Activated CD4-positive, alpha-beta T cell treated with anti-CD3 and anti-CD28 coated beads, Interleukin-2, amount 10 ng/mL, durations not matched to agents 7 days and 5 days (primary cell): ENCODE measurements around the gene ZBTB6. TPM values are rescaled to one million over a fixed set of nuclear protein-coding genes. Genes with fewer than 3 reads are reported as not detected.

ENCODE experiments used
- CTCF ChIA-PET: fragments of 350-600 bp; sonication (Branson Sonifier 250); formaldehyde crosslinking; loops from one replicate; lab custom pipeline; 2021; ENCODE audit warnings: antibody characterized with exemption; lab: Charles Lee
- POLR2A ChIA-PET: fragments of 350-600 bp; sonication (Branson Sonifier 250); formaldehyde crosslinking; loops from one replicate; lab custom pipeline; 2021; ENCODE audit warnings: antibody characterized with exemption; lab: Charles Lee
- DNase-seq: peaks from one replicate; pipeline ENCODE4 v3.0.0-alpha.2; 2020
- H3K27ac Mint-ChIP-seq: one replicate; pipeline ENCODE4 v1.8.0; 2021; ENCODE audit warnings: mild to moderate bottlenecking, moderate library complexity, mixed read lengths
- H3K27me3 Mint-ChIP-seq: one replicate; pipeline ENCODE4 v1.8.0; 2021; ENCODE audit warnings: mixed read lengths
- H3K36me3 Mint-ChIP-seq: one replicate; pipeline ENCODE4 v1.8.0; 2021; ENCODE audit warnings: low read depth, mixed read lengths
- H3K4me1 Mint-ChIP-seq: one replicate; pipeline ENCODE4 v1.8.0; 2021; ENCODE audit warnings: mixed read lengths
- H3K4me3 Mint-ChIP-seq: one replicate; pipeline ENCODE4 v1.8.0; 2021; ENCODE audit warnings: mild to moderate bottlenecking, moderate library complexity, mixed read lengths
- H3K9me3 Mint-ChIP-seq: one replicate; pipeline ENCODE4 v1.8.0; 2021; ENCODE audit warnings: mixed read lengths
- total RNA-seq, 2 experiments: library from RNA; stranded (reverse); gene quantifications; one replicate each; pipeline ENCODE4 v1.2.3, GENCODE V29; 2021

The ZBTB6 gene, protein sequence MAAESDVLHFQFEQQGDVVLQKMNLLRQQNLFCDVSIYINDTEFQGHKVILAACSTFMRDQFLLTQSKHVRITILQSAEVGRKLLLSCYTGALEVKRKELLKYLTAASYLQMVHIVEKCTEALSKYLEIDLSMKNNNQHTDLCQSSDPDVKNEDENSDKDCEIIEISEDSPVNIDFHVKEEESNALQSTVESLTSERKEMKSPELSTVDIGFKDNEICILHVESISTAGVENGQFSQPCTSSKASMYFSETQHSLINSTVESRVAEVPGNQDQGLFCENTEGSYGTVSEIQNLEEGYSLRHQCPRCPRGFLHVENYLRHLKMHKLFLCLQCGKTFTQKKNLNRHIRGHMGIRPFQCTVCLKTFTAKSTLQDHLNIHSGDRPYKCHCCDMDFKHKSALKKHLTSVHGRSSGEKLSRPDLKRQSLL
- 10 to 100 TPM; 11.8 to 12.2 TPM for total RNA-seq

DNA sequence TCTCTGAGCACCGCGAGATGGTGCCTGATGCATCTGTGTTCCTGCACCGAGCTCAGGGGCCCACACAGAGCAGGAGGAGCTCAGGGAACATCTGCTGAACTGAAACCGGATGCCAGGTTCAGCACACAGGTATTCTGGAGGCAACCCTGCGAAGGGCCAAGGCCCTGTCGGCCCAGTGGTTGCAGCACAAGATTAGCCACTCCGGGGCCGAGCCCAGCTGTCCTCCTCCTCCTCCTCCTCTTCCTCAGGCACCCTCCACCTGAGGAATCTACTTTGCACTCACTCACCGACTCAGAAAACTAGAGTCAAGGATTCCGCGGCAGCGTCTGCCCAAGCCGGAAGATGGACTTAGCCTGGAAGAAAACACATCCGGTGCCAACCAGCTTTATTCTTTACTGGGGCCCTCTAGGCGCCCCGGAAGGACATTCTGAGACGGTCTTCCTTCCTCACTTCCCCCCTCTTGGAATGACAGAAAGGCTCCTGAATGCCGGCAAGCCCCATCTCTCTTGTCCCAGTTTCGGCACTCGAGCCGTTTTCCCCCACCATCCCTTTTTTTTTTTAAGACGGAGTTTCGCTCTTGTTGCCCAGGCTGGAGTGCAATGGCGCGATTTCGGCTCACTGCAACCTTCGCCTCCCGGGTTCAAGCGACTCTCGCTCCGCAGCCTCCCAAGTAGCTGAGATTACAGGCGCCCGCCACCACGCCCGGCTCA, at the start of gene ZBTB6:
ZBTB6 (minus strand) TSS at position 360 of the 710 bp plus-strand sequence. CDS start 1,251 bp downstream, outside the sequence.
- ChIA-PET CTCF (interaction anchor here (0.8 to 2.4 kb wide), 5 partner anchors 11 to 82 kb away, joined by 3 to 14 read pairs (median 4); partner anchors contain the start of gene ZBTB26), POLR2A (interaction anchor here (0.6 to 1.9 kb wide), 8 partner anchors 9 to 1792 kb away, joined by 3 to 11 read pairs (median 3); partner anchors contain the start of genes RABGAP1 and RC3H2)
- H3K4me3 Mint-ChIP-seq: peak within 1 kb of the TSS; percentile 94
- H3K9me3 Mint-ChIP-seq: no peaks in the 10 kb centered on the region
- DNase-seq: peak; percentile 82
- H3K36me3 Mint-ChIP-seq: peaks cover 38% of the 10 kb centered on the region
- no peaks in the 10 kb centered on the region for H3K27me3 Mint-ChIP-seq
- H3K4me1 Mint-ChIP-seq: peaks cover 36% of the 10 kb centered on the region
- peak within 1 kb of the TSS; percentile 99 for H3K27ac Mint-ChIP-seq

DNA sequence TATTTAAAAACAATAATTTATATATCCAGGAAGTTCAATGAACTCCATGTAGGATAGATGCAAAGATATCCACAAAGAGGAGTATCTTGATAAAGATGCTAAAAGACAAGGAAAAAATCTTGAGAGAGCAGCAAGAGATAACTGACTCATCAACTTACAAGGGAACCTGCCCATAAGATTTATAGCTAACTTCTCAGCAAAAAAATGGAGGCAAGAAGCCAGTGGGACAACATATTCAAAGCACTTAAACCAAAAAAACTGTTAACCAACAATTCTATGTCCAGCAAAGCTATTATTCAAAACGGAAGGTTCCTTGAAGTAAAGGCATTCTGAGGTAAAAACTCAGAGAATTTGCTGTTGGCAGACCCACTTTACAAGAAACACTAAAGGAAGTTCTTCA, 48.0 kb upstream of the ZBTB6 start:
- no peak overlapping the region for H3K4me3 Mint-ChIP-seq
- no peak overlapping the region for H3K27ac Mint-ChIP-seq
- CTCF ChIA-PET: no interaction called here
- DNase-seq: no peak
- no peaks in the 10 kb centered on the region for H3K4me1 Mint-ChIP-seq
- H3K36me3 Mint-ChIP-seq: peaks cover 29% of the 10 kb centered on the region
- peaks cover 3% of the 10 kb centered on the region for H3K9me3 Mint-ChIP-seq
- no peaks in the 10 kb centered on the region for H3K27me3 Mint-ChIP-seq
- POLR2A ChIA-PET: no interaction called here

DNA sequence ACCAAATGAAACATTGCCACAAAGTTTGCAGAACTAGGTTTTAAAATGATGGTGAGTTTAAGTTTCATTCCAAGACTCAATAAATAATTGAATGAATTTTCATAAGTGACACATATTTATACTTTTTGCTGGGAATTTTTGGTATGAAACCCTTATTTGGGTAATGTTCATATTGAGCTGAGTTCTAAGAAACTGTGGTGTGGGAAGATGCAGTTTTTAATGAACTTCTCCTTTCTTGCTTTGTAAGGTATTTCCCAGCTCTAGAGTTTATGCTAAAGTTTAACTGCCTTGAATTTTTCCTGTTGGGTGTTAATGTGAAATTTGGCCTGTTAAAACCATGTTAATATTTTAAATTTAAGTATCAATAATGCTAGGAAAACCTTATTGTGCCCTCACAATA, 42.8 kb upstream of the ZBTB6 start:
- peaks cover 20% of the 10 kb centered on the region for H3K36me3 Mint-ChIP-seq
- CTCF ChIA-PET: interaction anchor here (0.9 to 1.0 kb wide), 2 partner anchors 35 to 136 kb away, joined by 4 to 5 read pairs; no protein-coding TSS in a partner anchor
- H3K9me3 Mint-ChIP-seq: peaks cover 3% of the 10 kb centered on the region

DNA sequence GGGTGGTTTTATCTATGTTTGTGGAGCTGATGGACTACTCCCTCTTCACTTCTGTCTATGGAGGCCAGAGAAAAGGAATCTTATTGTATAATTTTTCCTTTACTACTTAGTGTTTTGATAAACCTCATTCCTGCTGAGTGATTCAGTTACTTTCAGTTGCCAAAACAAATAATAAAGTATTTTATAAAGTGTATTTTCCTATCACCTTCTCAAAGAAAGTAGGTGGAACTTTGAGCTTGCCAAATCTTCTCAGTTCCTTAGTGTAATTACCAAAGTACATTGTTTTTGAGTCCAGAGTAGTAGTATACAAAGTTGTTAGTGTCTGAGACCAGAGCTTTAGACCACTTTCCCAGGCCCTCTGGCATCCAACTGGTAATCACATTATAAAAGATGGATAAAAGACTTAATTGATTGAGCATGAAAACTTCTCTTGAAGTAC, 41.1 kb upstream of the ZBTB6 start:
- H3K9me3 Mint-ChIP-seq: no peaks in the 10 kb centered on the region
- no peak overlapping the region for H3K4me3 Mint-ChIP-seq
- ChIA-PET CTCF (no interaction called here), POLR2A (no interaction called here)
- peaks cover 12% of the 10 kb centered on the region for H3K36me3 Mint-ChIP-seq
- peaks cover 7% of the 10 kb centered on the region for H3K4me1 Mint-ChIP-seq
- no peaks in the 10 kb centered on the region for H3K27me3 Mint-ChIP-seq
- H3K27ac Mint-ChIP-seq: no peak overlapping the region
- no peak for DNase-seq

More for the DNA sequence above, 42.8 kb upstream of the ZBTB6 start:
- POLR2A ChIA-PET: no interaction called here
- Mint-ChIP-seq H3K27me3 (no peaks in the 10 kb centered on the region), H3K27ac (no peak overlapping the region), H3K4me3 (no peak overlapping the region), H3K4me1 (no peaks in the 10 kb centered on the region)
- DNase-seq: no peak

DNA sequence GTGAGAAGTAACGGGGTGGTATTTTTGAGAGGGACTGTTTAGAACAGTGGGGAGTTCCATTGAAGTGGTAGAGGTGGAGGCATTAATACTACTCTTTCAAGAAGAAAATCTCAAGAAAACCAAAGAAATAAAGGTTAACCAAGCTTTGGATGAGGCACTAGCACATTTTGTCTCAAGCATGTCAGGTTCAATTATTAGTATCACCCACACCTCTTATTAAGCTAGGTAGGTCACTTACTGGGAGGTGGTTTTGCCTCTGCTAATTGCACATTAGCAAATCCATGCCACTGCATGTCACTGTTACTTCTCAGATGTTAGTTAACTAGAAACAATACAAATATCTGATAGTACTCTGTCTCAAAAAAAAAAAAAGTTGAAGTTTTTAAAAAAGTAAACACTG, 37.9 kb upstream of the ZBTB6 start:
- Mint-ChIP-seq H3K4me3 (no peak overlapping the region), H3K9me3 (no peaks in the 10 kb centered on the region), H3K4me1 (peaks cover 26% of the 10 kb centered on the region), H3K36me3 (peaks cover 7% of the 10 kb centered on the region), H3K27me3 (no peaks in the 10 kb centered on the region), H3K27ac (no peak overlapping the region)
- ChIA-PET POLR2A (no interaction called here), CTCF (no interaction called here)
- DNase-seq: no peak

DNA sequence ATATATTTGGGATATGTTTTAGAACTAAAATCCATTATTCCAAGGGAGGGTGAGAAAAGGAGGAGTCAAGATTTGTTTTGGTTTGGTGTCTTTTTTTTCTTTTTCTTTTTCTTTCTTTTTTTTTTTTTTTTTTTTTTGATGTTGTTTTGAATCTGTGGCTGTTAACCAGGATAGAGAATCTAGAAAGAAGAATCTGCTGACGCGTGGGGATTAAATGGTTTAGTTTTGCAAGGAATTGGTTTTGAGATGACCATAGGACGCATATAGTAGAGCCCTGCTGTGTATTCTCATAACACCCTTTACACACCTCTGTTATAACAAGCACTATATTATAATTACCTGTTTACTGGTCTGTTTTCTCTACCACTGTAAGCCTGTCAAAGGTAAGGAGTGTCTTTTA, 37.1 kb upstream of the ZBTB6 start:
- peaks cover 34% of the 10 kb centered on the region for H3K4me1 Mint-ChIP-seq
- no peaks in the 10 kb centered on the region for H3K9me3 Mint-ChIP-seq
- H3K27me3 Mint-ChIP-seq: no peaks in the 10 kb centered on the region
- ChIA-PET POLR2A (no interaction called here), CTCF (no interaction called here)
- DNase-seq: no peak
- peaks cover 9% of the 10 kb centered on the region for H3K36me3 Mint-ChIP-seq
- no peak overlapping the region for H3K27ac Mint-ChIP-seq
- no peak overlapping the region for H3K4me3 Mint-ChIP-seq

DNA sequence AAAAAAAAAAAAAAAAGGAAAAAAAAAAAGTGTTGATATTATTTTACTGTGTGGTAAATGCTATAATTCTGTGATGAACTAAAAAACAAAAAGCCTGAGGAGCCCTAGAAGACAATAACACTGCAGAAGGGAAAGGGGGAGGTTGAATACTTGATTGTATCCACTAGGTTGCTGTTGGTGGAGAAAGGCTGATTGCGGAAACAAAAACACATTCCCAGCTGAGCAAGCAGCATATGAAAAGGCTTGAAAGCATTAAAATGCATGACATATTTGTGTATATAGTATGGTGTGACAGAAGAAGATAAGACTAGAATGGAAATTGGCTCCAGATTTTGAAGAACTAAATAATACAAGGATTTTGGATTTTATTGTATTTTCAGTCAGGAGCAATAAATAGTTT, 36.6 kb upstream of the ZBTB6 start:
- Mint-ChIP-seq H3K9me3 (no peaks in the 10 kb centered on the region), H3K36me3 (peaks cover 11% of the 10 kb centered on the region), H3K27me3 (no peaks in the 10 kb centered on the region), H3K4me3 (no peak overlapping the region), H3K27ac (no peak overlapping the region), H3K4me1 (peaks cover 38% of the 10 kb centered on the region)
- ChIA-PET CTCF (interaction anchor here (0.9 kb wide), 1 partner anchor 21 kb away, joined by 3 read pairs; no protein-coding TSS in a partner anchor), POLR2A (no interaction called here)
- DNase-seq: no peak

DNA sequence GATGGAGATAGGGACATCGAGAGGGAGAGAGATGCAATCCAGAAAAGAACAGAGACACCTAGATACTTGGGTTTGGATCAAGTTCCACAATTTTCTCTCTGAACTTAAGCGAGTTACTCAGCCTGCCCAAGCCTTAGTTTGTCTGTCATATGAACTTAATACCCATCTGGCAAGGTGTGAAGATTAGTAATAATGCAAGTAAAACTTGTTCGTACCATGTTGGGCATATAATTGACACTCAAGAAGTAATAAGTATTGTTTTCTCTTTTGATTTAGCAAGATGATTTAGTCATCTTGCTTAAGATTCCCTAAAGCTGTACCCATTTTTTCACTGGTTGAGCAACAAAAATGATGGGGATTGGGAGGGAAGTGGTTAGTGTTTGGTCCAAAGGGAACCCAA, 35.2 kb upstream of the ZBTB6 start:
- peaks cover 11% of the 10 kb centered on the region for H3K36me3 Mint-ChIP-seq
- CTCF ChIA-PET: no interaction called here
- DNase-seq: no peak
- H3K4me1 Mint-ChIP-seq: peaks cover 41% of the 10 kb centered on the region
- H3K4me3 Mint-ChIP-seq: no peak overlapping the region
- peak overlapping the region; percentile 37 for H3K27ac Mint-ChIP-seq
- POLR2A ChIA-PET: interaction anchor here (1.0 kb wide), 1 partner anchor 36 kb away, joined by 3 read pairs; no protein-coding TSS in a partner anchor
- no peaks in the 10 kb centered on the region for H3K9me3 Mint-ChIP-seq
- H3K27me3 Mint-ChIP-seq: no peaks in the 10 kb centered on the region

DNA sequence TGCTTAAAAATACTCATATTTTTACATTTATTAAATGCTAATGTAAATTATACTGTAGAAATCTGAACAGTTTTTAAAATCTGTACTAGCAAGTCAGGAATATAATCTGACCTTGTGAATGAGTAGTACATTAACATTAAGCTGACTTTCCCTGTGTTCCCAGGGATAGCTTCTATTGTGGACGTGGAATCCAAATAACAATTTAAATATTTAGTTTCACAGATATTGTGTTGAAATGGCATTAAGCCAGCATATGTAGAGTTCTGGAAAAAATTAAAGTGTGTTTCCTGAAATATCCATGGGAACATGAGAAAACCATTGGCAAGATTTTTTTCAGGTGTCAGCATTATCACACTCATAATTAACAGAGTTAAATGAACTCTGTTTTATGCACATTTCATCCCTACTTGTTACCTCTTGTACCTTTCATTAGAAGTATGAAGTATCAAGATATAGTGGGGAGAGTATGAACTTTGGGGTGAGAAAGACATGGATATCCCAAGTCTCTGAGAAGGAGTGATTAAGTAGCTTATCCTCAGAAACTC, 33.4 kb upstream of the ZBTB6 start:
- H3K36me3 Mint-ChIP-seq: peaks cover 11% of the 10 kb centered on the region
- H3K9me3 Mint-ChIP-seq: no peaks in the 10 kb centered on the region
- ChIA-PET POLR2A (no interaction called here), CTCF (no interaction called here)
- no peak overlapping the region for H3K27ac Mint-ChIP-seq
- H3K4me3 Mint-ChIP-seq: no peak overlapping the region
- H3K4me1 Mint-ChIP-seq: peaks cover 52% of the 10 kb centered on the region
- H3K27me3 Mint-ChIP-seq: no peaks in the 10 kb centered on the region
- no peak for DNase-seq

DNA sequence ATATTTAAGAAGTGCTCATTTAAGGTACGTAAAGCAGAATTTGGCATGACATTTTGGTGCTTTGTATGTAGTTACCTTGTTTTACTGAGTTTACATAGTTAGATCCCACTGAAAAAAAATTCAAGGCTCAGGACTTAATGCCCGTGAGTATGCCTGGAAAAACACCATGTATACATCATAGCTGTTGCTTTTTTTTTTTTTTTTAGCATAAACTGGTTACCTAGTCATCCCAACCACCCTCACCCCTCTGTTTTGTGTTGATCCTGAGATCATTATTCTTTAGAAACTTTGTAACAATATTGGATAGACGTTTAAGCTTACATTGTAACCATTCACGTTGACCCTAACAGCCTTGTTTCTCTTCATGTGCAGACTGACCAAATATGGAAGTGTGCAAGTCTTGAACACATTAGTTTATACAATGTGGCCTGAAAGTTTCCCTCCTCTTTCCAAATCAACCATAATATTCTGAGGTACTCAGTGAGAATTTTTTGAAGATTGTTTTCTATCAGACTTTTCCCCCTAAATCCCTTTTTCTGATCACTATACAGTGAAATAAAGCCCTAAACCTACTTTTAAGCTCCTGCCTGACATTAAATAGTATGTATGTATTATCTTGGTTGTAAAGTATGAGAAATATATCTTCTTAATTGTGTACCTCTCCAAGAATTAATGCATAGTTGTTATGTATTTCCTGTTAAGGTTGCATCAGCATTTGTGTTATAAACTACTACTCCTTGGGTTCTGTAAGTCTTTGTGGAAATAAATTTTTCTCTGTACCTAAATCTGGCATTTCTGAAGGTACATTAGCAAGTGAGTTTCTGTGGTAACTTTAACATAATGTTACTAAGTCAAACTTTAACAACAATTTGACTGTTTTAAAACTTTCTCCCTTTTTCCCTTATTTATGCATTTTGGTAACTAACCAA, 32.1 kb upstream of the ZBTB6 start:
- CTCF ChIA-PET: interaction anchor here (0.6 kb wide), 1 partner anchor 8 kb away, joined by 3 read pairs; no protein-coding TSS in a partner anchor
- peaks cover 57% of the 10 kb centered on the region for H3K4me1 Mint-ChIP-seq
- no peak overlapping the region for H3K4me3 Mint-ChIP-seq
- H3K27me3 Mint-ChIP-seq: no peaks in the 10 kb centered on the region
- H3K27ac Mint-ChIP-seq: peak overlapping the region; percentile 1
- DNase-seq: no peak
- H3K36me3 Mint-ChIP-seq: peaks cover 11% of the 10 kb centered on the region
- POLR2A ChIA-PET: no interaction called here
- H3K9me3 Mint-ChIP-seq: no peaks in the 10 kb centered on the region

DNA sequence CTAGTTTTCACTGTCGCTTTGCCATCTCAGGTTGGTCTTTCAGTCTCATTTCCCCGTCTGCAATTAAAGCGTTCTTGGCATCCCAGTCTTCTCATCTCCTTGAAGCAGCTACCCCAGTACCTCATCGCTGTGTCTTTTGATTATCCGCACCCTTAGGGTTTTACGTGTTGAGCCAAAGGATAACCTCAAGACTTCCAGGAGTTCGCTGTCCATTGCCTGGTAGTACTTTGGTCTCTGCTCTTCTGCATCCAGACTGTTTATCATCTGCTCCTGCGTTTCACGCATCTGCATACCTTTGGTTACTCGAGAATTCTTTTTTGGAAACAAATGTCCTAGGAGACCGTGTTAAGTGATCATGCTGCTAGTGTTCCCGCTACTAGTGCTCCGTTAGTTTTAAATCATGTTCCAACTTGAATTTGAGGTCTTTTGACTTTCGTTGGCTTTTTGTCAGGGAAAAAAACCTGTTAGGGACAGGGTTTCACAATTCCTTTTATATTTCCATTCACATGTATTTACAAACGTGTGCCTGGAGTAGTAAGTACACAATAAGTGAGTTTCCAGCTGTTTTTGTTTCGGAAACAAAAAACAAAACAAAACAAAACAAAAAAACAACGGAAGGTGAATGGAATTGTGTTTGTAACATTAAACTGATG, 28.6 kb upstream of the ZBTB6 start:
- POLR2A ChIA-PET: interaction anchor here (0.6 to 1.8 kb wide), 3 partner anchors 29 to 625 kb away, joined by 3 to 6 read pairs (median 5); partner anchors contain the start of genes RC3H2 and ZBTB6
- CTCF ChIA-PET: interaction anchor here (1.0 to 1.1 kb wide), 2 partner anchors 10 to 47 kb away, joined by 3 to 4 read pairs; no protein-coding TSS in a partner anchor
- H3K4me1 Mint-ChIP-seq: peaks cover 42% of the 10 kb centered on the region
- peak overlapping the region; percentile 85 for H3K4me3 Mint-ChIP-seq
- no peaks in the 10 kb centered on the region for H3K9me3 Mint-ChIP-seq
- H3K27me3 Mint-ChIP-seq: no peaks in the 10 kb centered on the region
- DNase-seq: no peak
- H3K27ac Mint-ChIP-seq: peak overlapping the region; percentile 93
- peaks cover 12% of the 10 kb centered on the region for H3K36me3 Mint-ChIP-seq
